Activated T-helper 17 cell treated with anti-CD3 and anti-CD28 coated beads, Interleukin-2, amount 50 U/mL, for 72 hours (primary cell): ENCODE results near the gene RREB1. TPM values are rescaled to one million over a fixed set of nuclear protein-coding genes. Genes with fewer than 3 reads are reported as not detected.
"Not testable (repeated sequence)": the region's sequence is repeated elsewhere in the genome, so short reads cannot be mapped to it uniquely, and the experiment has no call there.

Experiments
- ATAC-seq: fragments of 150-1000 bp; cut with Tn5 transposase; replicated peaks from 2 replicates; pipeline ENCODE4 v1.10.0; 2021; ENCODE audit warnings: mild to moderate bottlenecking, moderate library complexity
- H3K27ac Mint-ChIP-seq: one replicate; pipeline ENCODE4 v1.8.0; 2022; ENCODE audit warnings: mixed read lengths
- H3K27me3 Mint-ChIP-seq: one replicate; pipeline ENCODE4 v1.8.0; 2022; ENCODE audit warnings: mixed read lengths
- H3K36me3 Mint-ChIP-seq: one replicate; pipeline ENCODE4 v1.8.0; 2022; ENCODE audit warnings: low read depth, mild to moderate bottlenecking, mixed read lengths
- H3K4me1 Mint-ChIP-seq: one replicate; pipeline ENCODE4 v1.8.0; 2022; ENCODE audit warnings: mixed read lengths
- H3K4me3 Mint-ChIP-seq: one replicate; pipeline ENCODE4 v1.8.0; 2022; ENCODE audit warnings: mild to moderate bottlenecking, mixed read lengths
- H3K9me3 Mint-ChIP-seq: one replicate; pipeline ENCODE4 v1.8.0; 2022; ENCODE audit warnings: mixed read lengths
- total RNA-seq, 2 donors: library from RNA; stranded (reverse); gene quantifications; one replicate each; pipeline ENCODE4 v1.2.3, GENCODE V29; 2022

The RREB1 gene
- total RNA-seq, 2 donors from 2014 or later, result 14.8 to 21.9 TPM

DNA sequence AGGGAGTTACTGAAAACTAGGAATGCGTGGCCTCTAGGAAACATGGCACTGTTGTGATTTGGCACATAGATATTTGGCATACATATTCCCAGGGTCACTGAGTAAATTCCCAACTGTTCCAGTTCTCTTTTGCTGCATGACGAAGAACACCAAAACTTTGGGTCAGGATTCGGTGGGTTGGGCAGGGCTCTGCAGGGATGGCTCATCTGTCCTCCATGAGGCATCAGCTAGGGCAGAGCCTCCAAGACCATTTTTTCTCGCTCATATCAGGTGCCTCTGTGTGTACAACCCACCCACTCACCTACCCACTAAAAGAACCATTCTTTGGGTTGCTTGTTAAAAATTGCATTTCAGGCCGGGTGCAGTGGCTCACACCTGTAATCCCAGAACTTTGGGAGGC, 148.2 kb downstream of the RREB1 start:
- no peak for ATAC-seq
- H3K27ac Mint-ChIP-seq, result no peak overlapping the region
- peaks cover 7% of the 10 kb centered on the region for H3K27me3 Mint-ChIP-seq
- no peaks in the 10 kb centered on the region for H3K9me3 Mint-ChIP-seq
- peaks cover 8% of the 10 kb centered on the region for H3K36me3 Mint-ChIP-seq
- H3K4me3 Mint-ChIP-seq, result no peak overlapping the region
- H3K4me1 Mint-ChIP-seq, result peaks cover 6% of the 10 kb centered on the region

DNA sequence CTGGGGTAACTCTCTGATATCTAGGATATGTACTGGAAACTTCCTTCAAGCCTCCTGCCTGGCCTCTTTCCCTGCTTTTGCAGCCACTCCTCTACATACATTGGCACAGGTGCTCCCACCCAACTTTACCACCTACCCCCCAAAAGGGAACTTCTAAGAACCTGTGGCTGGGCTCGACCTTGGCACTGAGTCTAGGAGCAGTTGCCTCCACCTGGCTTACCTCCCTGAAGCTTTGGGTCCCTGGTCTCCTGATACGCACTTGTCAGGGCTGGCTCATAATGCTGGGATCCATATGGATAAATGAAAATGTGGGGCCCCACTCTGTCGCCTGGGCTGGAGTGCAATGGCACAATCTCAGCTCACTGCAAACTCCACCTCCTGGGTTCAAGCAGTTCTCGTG, 149.0 kb downstream of the RREB1 start:
- H3K27me3 Mint-ChIP-seq, result peaks cover 7% of the 10 kb centered on the region
- H3K4me1 Mint-ChIP-seq, result peaks cover 8% of the 10 kb centered on the region
- H3K4me3 Mint-ChIP-seq, result no peak overlapping the region
- ATAC-seq, result no peak
- H3K9me3 Mint-ChIP-seq, result no peaks in the 10 kb centered on the region
- H3K36me3 Mint-ChIP-seq, result no peaks in the 10 kb centered on the region
- no peak overlapping the region for H3K27ac Mint-ChIP-seq

GRCh38 chr6:7257521-7258230, 149.9 kb downstream of the RREB1 start:
- no peak overlapping the region for H3K4me3 Mint-ChIP-seq
- ATAC-seq, result no peak
- no peaks in the 10 kb centered on the region for H3K36me3 Mint-ChIP-seq
- peaks cover 8% of the 10 kb centered on the region for H3K4me1 Mint-ChIP-seq
- H3K9me3 Mint-ChIP-seq, result no peaks in the 10 kb centered on the region
- H3K27me3 Mint-ChIP-seq, result peaks cover 7% of the 10 kb centered on the region
- no peak overlapping the region for H3K27ac Mint-ChIP-seq

GRCh38 chr6:7258231-7258763, 150.5 kb downstream of the RREB1 start:
- Mint-ChIP-seq H3K36me3 (no peaks in the 10 kb centered on the region), H3K4me3 (no peak overlapping the region), H3K4me1 (peaks cover 8% of the 10 kb centered on the region), H3K27ac (no peak overlapping the region), H3K9me3 (no peaks in the 10 kb centered on the region), H3K27me3 (peaks cover 7% of the 10 kb centered on the region)
- ATAC-seq, result no peak

DNA sequence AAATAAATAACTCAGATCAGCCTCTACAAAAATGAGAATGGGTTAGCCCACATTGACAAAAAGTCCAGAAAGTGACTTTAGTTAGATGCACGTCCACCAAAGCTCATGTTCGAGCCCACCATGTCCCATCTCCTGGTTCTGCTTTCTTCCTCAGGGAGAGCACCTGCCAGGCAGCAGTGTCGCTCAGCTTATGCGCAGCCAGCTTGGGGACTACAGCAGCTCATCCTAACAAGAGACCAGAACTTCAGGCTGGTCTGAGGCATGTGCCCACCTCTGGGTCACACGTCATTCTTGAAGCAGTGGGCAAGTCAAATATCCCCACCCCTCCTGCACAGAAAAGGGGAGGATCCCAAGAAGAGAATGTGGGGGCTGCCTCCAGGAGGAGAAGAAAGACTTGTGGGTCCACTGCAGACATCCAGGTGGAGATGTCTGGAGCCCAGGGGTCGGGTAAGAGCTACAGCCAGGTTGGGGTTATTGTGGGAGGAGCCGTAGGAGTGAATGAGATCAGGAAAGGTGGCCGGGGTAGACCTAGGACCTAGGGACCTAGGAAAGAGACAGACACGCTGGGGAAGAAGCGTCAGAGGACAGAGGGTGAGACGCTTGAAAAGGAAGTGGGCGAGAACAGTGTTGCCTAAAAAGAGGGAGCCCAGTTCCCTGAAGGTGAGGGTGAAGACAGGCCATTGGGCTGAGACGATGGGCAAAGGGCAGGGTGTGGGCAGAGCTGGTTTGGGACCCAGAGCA, 152.7 kb downstream of the RREB1 start:
- no peaks in the 10 kb centered on the region for H3K9me3 Mint-ChIP-seq
- peak overlapping the region; percentile 57 for H3K27ac Mint-ChIP-seq
- peaks cover 8% of the 10 kb centered on the region for H3K4me1 Mint-ChIP-seq
- H3K36me3 Mint-ChIP-seq, result no peaks in the 10 kb centered on the region
- H3K4me3 Mint-ChIP-seq, result peak overlapping the region; percentile 86
- peak; percentile 13 for ATAC-seq
- peaks cover 7% of the 10 kb centered on the region for H3K27me3 Mint-ChIP-seq

GRCh38 chr6:7261032-7261841, 153.5 kb downstream of the RREB1 start:
- H3K9me3 Mint-ChIP-seq, result no peaks in the 10 kb centered on the region
- ATAC-seq, result peak; percentile 98
- H3K27ac Mint-ChIP-seq, result peak overlapping the region; percentile 57

DNA sequence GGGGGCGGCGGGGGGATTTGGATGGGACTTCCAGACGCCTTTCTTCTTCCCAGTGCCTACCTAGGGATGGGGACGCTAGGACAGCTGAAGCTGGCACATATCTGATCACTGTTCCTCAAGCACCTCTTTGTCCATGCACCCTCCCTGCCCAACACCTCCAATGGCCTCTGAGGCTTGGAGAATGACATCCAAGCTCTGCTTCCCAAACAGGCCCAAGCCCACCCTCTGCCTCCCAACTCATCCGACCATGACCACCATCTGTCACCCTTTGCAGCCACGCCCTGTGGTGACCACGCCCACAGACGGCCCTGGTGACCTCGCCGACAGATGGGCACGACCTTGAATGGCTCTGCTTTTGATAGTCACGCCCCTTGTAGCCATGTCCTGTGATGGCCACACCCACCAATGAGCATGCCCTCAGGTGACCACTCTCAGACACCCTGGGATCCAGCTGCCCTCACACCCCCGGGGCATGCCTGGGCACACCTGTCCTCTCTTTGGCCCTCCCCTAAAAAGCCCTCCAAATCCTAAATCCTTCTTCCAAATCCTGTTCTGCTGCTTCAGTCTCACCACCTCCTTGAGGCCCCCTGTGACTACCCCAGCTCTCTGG, 154.2 kb downstream of the RREB1 start:
- Mint-ChIP-seq H3K4me3 (peak overlapping the region; percentile 86), H3K9me3 (no peaks in the 10 kb centered on the region), H3K4me1 (peaks cover 8% of the 10 kb centered on the region), H3K36me3 (no peaks in the 10 kb centered on the region), H3K27ac (no peak overlapping the region), H3K27me3 (peaks cover 7% of the 10 kb centered on the region)
- no peak for ATAC-seq

More at GRCh38 chr6:7261032-7261841, 153.5 kb downstream of the RREB1 start:
- H3K4me1 Mint-ChIP-seq, result peaks cover 8% of the 10 kb centered on the region
- no peaks in the 10 kb centered on the region for H3K36me3 Mint-ChIP-seq
- H3K27me3 Mint-ChIP-seq, result peaks cover 7% of the 10 kb centered on the region
- peak overlapping the region; percentile 86 for H3K4me3 Mint-ChIP-seq

- no peak overlapping the region for H3K27ac Mint-ChIP-seq
- ATAC-seq, result no peak
These were observed 155.2 kb downstream of the RREB1 start for GRCh38 chr6:7262746-7263518.

GRCh38 chr6:7263519-7263805, 155.7 kb downstream of the RREB1 start:
- H3K4me3 Mint-ChIP-seq, H3K27me3 Mint-ChIP-seq, ATAC-seq, H3K27ac Mint-ChIP-seq, H3K9me3 Mint-ChIP-seq, H3K36me3 Mint-ChIP-seq, H3K4me1 Mint-ChIP-seq: not testable (repeated sequence)

More at GRCh38 chr6:7262746-7263518, 155.2 kb downstream of the RREB1 start:
- peaks cover 7% of the 10 kb centered on the region for H3K27me3 Mint-ChIP-seq
- peaks cover 8% of the 10 kb centered on the region for H3K4me1 Mint-ChIP-seq
- peak overlapping the region; percentile 86 for H3K4me3 Mint-ChIP-seq
- no peaks in the 10 kb centered on the region for H3K9me3 Mint-ChIP-seq
- H3K36me3 Mint-ChIP-seq, result no peaks in the 10 kb centered on the region

DNA sequence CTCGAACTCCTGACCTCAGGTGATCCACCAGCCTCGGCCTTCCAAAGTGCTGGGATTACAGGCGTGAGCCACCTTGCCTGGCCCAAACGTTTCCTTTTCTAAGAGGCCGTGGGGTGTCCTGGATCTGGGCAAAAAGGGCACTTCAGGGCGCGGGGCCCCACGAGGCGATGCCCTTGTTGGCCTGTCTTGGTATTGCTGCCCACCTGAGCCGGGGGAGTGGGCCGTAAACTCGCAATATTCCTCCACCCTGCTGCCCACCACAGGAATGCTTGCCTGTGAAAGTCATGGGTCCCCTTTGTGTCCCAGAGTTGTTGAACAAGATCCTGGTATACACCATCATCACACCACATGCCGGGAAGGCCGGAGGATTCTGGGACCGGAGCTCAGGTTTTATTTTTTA, 156.3 kb downstream of the RREB1 start:
- no peaks in the 10 kb centered on the region for H3K36me3 Mint-ChIP-seq
- H3K4me3 Mint-ChIP-seq, result no peak overlapping the region
- H3K27ac Mint-ChIP-seq, result no peak overlapping the region
- H3K27me3 Mint-ChIP-seq, result peaks cover 7% of the 10 kb centered on the region
- peaks cover 8% of the 10 kb centered on the region for H3K4me1 Mint-ChIP-seq
- no peaks in the 10 kb centered on the region for H3K9me3 Mint-ChIP-seq
- no peak for ATAC-seq

- peaks cover 7% of the 10 kb centered on the region for H3K27me3 Mint-ChIP-seq
- H3K27ac Mint-ChIP-seq, result no peak overlapping the region
These were observed 157.1 kb downstream of the RREB1 start for GRCh38 chr6:7264686-7265384.

GRCh38 chr6:7265385-7265726, 157.6 kb downstream of the RREB1 start:
- not testable (repeated sequence) for H3K27ac Mint-ChIP-seq, H3K36me3 Mint-ChIP-seq, H3K27me3 Mint-ChIP-seq, H3K4me1 Mint-ChIP-seq, H3K9me3 Mint-ChIP-seq, ATAC-seq, H3K4me3 Mint-ChIP-seq

More at GRCh38 chr6:7264686-7265384, 157.1 kb downstream of the RREB1 start:
- H3K36me3 Mint-ChIP-seq, result no peaks in the 10 kb centered on the region
- no peak for ATAC-seq
- H3K4me1 Mint-ChIP-seq, result peaks cover 8% of the 10 kb centered on the region
- H3K4me3 Mint-ChIP-seq, result no peak overlapping the region
- H3K9me3 Mint-ChIP-seq, result no peaks in the 10 kb centered on the region

DNA sequence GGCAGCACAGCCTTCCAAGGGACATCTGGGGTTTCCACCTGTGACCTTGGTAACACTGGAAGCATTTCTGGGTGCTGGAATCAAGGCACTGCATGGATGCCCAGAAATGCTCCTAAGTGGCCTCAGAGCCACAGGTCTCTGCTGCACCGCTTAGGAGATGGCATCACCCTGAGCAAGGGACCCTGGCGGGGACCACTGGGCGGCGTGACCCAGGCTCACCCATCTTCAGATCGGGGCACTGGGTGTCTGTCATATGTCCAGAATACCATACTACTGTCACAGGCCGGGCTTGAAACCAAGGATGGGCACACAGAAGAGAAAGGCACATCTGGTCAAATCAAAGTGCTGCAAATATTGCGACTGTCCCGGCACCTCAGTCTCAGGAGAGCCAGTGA, 159.3 kb downstream of the RREB1 start:
- Mint-ChIP-seq H3K27me3 (no peaks in the 10 kb centered on the region), H3K4me1 (peaks cover 4% of the 10 kb centered on the region), H3K36me3 (no peaks in the 10 kb centered on the region), H3K4me3 (no peak overlapping the region), H3K9me3 (no peaks in the 10 kb centered on the region), H3K27ac (no peak overlapping the region)
- ATAC-seq, result no peak
